HG02973 (cell line): ENCODE data around the gene LRP1.

Experiments
- ATAC-seq: cut with Tn5 transposase; IDR thresholded peaks from one replicate; pipeline ENCODE4 v1.9.1; 2021; ENCODE audit warnings: moderate library complexity; ENCODE audit not compliant: unreplicated experiment

Gene LRP1

GRCh38 chr12:57190037-57190436 lies 61.8 kb downstream of the LRP1 start:
- no peak for ATAC-seq

- no peak for ATAC-seq
Measured at GRCh38 chr12:57190821-57191220, 62.5 kb downstream of the LRP1 start.

GRCh38 chr12:57191410-57191809 lies 63.1 kb downstream of the LRP1 start:
- no peak for ATAC-seq

GRCh38 chr12:57192920-57193319 lies 64.6 kb downstream of the LRP1 start:
- no peak for ATAC-seq

- ATAC-seq = no peak
Measured at GRCh38 chr12:57193706-57194245, 65.5 kb downstream of the LRP1 start.

GRCh38 chr12:57194253-57194652 lies 66.0 kb downstream of the LRP1 start:
- no peak for ATAC-seq

GRCh38 chr12:57195186-57195585 lies 66.9 kb downstream of the LRP1 start:
- ATAC-seq = no peak

- ATAC-seq = no peak
Measured at GRCh38 chr12:57195611-57196371, 67.5 kb downstream of the LRP1 start.

GRCh38 chr12:57196439-57196838 lies 68.2 kb downstream of the LRP1 start:
- ATAC-seq = no peak

GRCh38 chr12:57196956-57197355 lies 68.7 kb downstream of the LRP1 start:
- no peak for ATAC-seq

GRCh38 chr12:57198329-57198728 lies 70.0 kb downstream of the LRP1 start:
- no peak for ATAC-seq

- ATAC-seq = no peak
Measured at GRCh38 chr12:57199191-57199590, 70.9 kb downstream of the LRP1 start.

GRCh38 chr12:57200497-57200896 lies 72.2 kb downstream of the LRP1 start:
- ATAC-seq = no peak

GRCh38 chr12:57201219-57201618 lies 72.9 kb downstream of the LRP1 start:
- ATAC-seq = no peak

GRCh38 chr12:57201631-57202030 lies 73.3 kb downstream of the LRP1 start:
- no peak for ATAC-seq

- no peak for ATAC-seq
Measured at GRCh38 chr12:57202321-57202720, 74.0 kb downstream of the LRP1 start.

- no peak for ATAC-seq
Measured at GRCh38 chr12:57203201-57203600, 74.9 kb downstream of the LRP1 start.

- ATAC-seq = no peak
Measured at GRCh38 chr12:57203791-57204190, 75.5 kb downstream of the LRP1 start.

- ATAC-seq = no peak
Measured at GRCh38 chr12:57204454-57204853, 76.2 kb downstream of the LRP1 start.

GRCh38 chr12:57205186-57205585 lies 76.9 kb downstream of the LRP1 start:
- no peak for ATAC-seq

GRCh38 chr12:57205931-57206330 lies 77.6 kb downstream of the LRP1 start:
- ATAC-seq = no peak

- no peak for ATAC-seq
Measured at GRCh38 chr12:57207731-57208630, 79.7 kb downstream of the LRP1 start.
